ENCODE measurements around the gene TMEM235.

The TMEM235 gene

GRCh38 chr17:78272181-78272913 lies 40.9 kb downstream of the TMEM235 start:
- no peak for DNase-seq (ENCODE audit: low spot score)
- TF ChIP-seq, protein P1, sequence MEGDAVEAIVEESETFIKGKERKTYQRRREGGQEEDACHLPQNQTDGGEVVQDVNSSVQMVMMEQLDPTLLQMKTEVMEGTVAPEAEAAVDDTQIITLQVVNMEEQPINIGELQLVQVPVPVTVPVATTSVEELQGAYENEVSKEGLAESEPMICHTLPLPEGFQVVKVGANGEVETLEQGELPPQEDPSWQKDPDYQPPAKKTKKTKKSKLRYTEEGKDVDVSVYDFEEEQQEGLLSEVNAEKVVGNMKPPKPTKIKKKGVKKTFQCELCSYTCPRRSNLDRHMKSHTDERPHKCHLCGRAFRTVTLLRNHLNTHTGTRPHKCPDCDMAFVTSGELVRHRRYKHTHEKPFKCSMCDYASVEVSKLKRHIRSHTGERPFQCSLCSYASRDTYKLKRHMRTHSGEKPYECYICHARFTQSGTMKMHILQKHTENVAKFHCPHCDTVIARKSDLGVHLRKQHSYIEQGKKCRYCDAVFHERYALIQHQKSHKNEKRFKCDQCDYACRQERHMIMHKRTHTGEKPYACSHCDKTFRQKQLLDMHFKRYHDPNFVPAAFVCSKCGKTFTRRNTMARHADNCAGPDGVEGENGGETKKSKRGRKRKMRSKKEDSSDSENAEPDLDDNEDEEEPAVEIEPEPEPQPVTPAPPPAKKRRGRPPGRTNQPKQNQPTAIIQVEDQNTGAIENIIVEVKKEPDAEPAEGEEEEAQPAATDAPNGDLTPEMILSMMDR (IDR thresholded peaks at IDR 0.05; ENCODE audit: extremely low read depth, insufficient read depth, missing control alignments): no peak
- in situ Hi-C loops (cut with MboI; ENCODE audit: low pct_unique_long_range_greater_than_20kb, low sequenced_read_pairs, unreplicated experiment): no loop called here

DNA sequence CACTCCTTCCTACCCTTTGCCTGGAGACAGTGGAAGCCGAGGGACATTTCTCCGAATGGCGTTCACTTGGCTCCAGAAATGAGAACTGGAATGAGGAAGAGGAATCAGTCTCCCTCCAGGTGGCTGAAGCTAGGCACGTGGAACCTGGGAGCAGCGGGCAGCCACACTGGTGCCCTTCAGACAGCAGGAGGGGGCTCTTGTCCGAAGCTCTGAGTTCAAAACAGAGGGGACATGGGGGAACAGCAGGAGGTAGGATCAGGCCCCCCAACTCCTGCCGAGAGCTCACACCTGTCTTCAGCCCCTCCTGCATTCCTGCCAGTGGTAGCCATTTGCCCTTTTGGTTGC lies 41.5 kb downstream of the TMEM235 start:
- TF ChIP-seq, protein P1 (IDR thresholded peaks at IDR 0.05; ENCODE audit: extremely low read depth, insufficient read depth, missing control alignments): no peak
- DNase-seq (ENCODE audit: low spot score): no peak
- in situ Hi-C loops (cut with MboI; ENCODE audit: low pct_unique_long_range_greater_than_20kb, low sequenced_read_pairs, unreplicated experiment): no loop called here

DNA sequence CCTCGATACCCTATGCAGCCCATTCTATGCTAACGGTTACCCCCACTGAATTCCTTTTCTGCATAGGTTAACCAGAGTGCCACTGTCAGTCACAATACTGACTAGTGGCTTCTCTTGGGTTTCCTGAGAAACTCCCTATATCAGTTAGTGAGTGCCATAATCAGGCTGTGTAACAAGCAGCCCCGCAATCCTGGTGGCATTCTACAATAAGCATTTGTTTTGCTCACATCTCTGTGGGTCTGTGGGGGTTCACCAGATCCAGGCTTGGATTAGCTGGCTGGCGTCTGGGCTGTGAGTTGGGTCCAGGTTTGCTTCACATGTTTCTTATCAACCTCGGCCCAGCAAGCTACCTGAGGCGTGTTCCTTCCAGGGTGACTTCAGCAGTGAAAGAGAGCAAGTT lies 42.4 kb downstream of the TMEM235 start:
- TF ChIP-seq, protein P1 (IDR thresholded peaks at IDR 0.05; ENCODE audit: extremely low read depth, insufficient read depth, missing control alignments): no peak
- DNase-seq (ENCODE audit: low spot score): no peak
- in situ Hi-C loops (cut with MboI; ENCODE audit: low pct_unique_long_range_greater_than_20kb, low sequenced_read_pairs, unreplicated experiment): no loop called here

DNA sequence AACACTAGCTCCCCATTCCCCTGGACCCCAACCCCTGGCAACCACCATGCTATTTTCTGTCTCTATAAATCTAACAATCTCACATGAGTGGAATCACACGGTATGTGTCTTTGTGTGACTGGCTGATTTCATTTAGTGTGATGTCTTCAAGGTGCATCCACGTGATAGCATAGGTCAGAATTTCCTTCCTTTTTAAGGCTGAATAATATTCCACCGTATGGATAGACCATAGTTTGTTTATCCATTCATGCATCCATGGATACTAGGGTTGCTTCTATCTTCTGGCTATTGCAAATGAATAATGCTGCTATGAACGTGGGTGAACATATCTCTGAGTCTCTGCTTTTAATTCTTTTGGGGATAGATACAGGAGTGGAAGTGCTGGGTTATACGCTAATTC lies 43.9 kb downstream of the TMEM235 start:
- TF ChIP-seq, protein P1 (IDR thresholded peaks at IDR 0.05; ENCODE audit: extremely low read depth, insufficient read depth, missing control alignments): no peak
- no peak for DNase-seq (ENCODE audit: low spot score)
- in situ Hi-C loops (cut with MboI; ENCODE audit: low pct_unique_long_range_greater_than_20kb, low sequenced_read_pairs, unreplicated experiment): no loop called here

DNA sequence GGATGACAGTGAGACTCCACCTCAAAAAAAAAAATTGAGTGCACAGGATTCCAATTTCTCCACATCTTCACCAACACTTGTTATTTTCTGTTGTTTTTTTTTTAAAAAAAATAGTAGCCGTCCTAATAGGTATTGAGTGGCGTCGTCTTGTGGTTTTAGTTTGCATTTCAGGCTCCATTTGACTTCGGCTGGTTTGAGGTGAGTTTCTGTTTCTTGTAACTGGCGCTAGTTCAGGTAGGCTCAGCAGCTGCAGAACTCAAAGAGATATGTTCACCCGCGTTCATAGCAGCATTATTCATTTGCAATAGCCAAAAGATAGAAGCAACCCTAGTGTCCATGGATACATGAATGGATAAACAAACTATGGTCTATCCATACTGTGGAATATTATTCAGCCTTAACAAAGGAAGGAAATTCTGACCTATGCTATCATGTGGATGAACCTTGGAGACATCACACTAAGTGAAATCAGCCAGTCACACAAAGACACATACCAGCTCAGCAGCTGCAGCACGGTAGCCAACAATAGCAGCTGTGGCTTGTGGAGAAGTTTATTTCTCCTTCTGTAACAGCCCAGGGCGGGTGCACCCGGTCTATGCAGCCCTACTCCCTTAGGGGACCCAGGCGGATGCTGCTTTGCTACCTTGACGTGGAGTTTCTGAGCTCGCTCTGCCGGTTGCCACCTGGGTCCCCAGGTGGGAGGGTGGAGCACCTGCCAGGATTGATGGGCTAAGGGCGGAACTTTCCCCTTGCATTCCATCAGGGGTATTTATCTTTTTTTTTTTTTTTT lies 44.9 kb downstream of the TMEM235 start:
- in situ Hi-C loops (cut with MboI; ENCODE audit: low pct_unique_long_range_greater_than_20kb, low sequenced_read_pairs, unreplicated experiment): no loop called here
- TF ChIP-seq, protein P1 (IDR thresholded peaks at IDR 0.05; ENCODE audit: extremely low read depth, insufficient read depth, missing control alignments): peak; percentile 10
- peak; percentile 66 for DNase-seq (ENCODE audit: low spot score)

DNA sequence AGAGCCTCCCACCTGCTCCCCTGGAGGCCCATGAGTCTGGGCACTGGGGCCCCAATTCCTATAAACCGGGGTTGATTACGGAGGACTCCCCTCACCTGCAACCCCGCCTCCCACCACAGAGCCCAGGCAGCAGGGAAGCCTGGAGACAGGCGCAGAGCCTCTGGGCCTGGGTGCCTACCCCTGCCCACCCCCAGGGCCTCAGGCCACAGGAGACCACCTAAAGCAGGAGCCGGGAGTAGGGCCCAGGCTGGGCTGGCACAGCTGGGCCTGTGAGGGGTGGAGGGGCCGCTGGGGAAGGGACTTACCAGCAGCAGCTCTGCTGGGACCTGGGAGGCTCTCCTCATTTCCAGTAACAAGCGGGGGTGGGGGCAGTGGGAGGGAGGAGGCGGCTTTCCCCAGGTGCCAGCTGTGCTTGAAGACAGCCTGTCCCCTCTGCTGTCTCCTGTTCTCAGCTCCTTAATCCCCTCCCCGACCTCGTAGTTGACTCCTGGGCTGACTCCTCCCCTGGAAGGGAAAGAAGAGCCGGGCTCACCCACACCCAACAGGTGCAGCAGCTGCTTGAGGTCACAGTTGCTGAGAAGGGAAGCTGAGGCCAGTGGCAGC lies 46.8 kb downstream of the TMEM235 start:
- no peak for DNase-seq (ENCODE audit: low spot score)
- in situ Hi-C loops (cut with MboI; ENCODE audit: low pct_unique_long_range_greater_than_20kb, low sequenced_read_pairs, unreplicated experiment): no loop called here
- TF ChIP-seq, protein P1 (IDR thresholded peaks at IDR 0.05; ENCODE audit: extremely low read depth, insufficient read depth, missing control alignments): no peak

Measured in GM13977 (cell line).